A549 (cell line): ENCODE measurements around the gene IGF1R. TPM values are rescaled to one million over a fixed set of nuclear protein-coding genes. Genes with fewer than 3 reads are reported as not detected.

ENCODE experiments used
- ATAC-seq, 2 experiments: fragments of 200-7000 bp in 1 of 2; fragments of >200 bp in 1 of 2; cut with Nextera tagmentation in 1 of 2; cut with Tn5 transposase in 1 of 2; 3 replicates each; pipeline versions ENCODE4 v1.8.0 to v1.9.1; 2018 to 2020; ENCODE audit warnings: mild to moderate bottlenecking in 1 of 2, moderate library complexity in 1 of 2
- CTCF ChIA-PET: fragments of 300-600 bp; sonication (Branson Sonifier 250); formaldehyde crosslinking; extraction: SDS; loops from one replicate; lab custom pipeline; 2021; ENCODE audit warnings: antibody characterized with exemption, inconsistent platforms; lab: Yijun Ruan, JAX
- POLR2A ChIA-PET: fragments of 350-600 bp; formaldehyde crosslinking; extraction: SDS; loops from one replicate; lab custom pipeline; 2021; ENCODE audit warnings: antibody characterized with exemption, inconsistent platforms; lab: Yijun Ruan, JAX
- DNase-seq, 2 experiments: peaks; one replicate each; pipeline versions ENCODE4 v3.0.0 to v3.0.0-alpha.2; 2011 to 2016; ENCODE audit warnings: low read depth in 1 of 2, low spot score in 1 of 2
- FAIRE-seq: peaks from 2 replicates; lab custom pipeline; 2011; peaks lifted over from hg19 to GRCh38; lab: Jason Lieb, UNC
- H3K27ac ChIP-seq, 2 experiments: fragments of >200 bp; sonication (Bioruptor Twin); formaldehyde crosslinking; 3 replicates each; pipeline ENCODE4 v1.5.1; 2016 to 2017
- H3K4me1 ChIP-seq: fragments of >200 bp; sonication (Bioruptor Twin); formaldehyde crosslinking; 3 replicates; pipeline ENCODE4 v1.6.1; 2016
- H3K4me2 ChIP-seq: fragments of >200 bp; sonication (Bioruptor Twin); formaldehyde crosslinking; 3 replicates; pipeline ENCODE4 v1.6.1; 2016
- H3K4me3 ChIP-seq: fragments of >200 bp; sonication (Bioruptor Twin); formaldehyde crosslinking; 3 replicates; pipeline ENCODE4 v1.5.1; 2016
- H3K9me3 ChIP-seq: fragments of >200 bp; sonication (Bioruptor Twin); formaldehyde crosslinking; 3 replicates; pipeline ENCODE4 v1.6.1; 2016
- BHLHE40 ChIP-seq: IDR thresholded peaks from 2 replicates; pipeline ENCODE4 v1.6.1; 2012; ENCODE audit warnings: low read depth, low read length, inconsistent platforms
- CEBPB ChIP-seq, 2 experiments: fragments of >200 bp in 1 of 2; sonication (Bioruptor Twin) in 1 of 2; formaldehyde crosslinking in 1 of 2; IDR thresholded peaks; 2 replicates each; pipeline ENCODE4 v1.6.1; 2012 to 2016
- EHF ChIP-seq: fragments of 250-450 bp; sonication (Bioruptor Pico); IDR thresholded peaks from 2 replicates; pipeline ENCODE4 v1.5.0; 2020; ENCODE audit warnings: mild to moderate bottlenecking
- EHMT2 ChIP-seq: fragments of 200-600 bp; sonication (generic); IDR thresholded peaks from 2 replicates; pipeline ENCODE4 v1.6.1; 2016; ENCODE audit warnings: antibody characterized with exemption, low read depth, mild to moderate bottlenecking, moderate library complexity
- ESRRA ChIP-seq: fragments of 150-350 bp; IDR thresholded peaks from 2 replicates; pipeline ENCODE4 v1.6.1; 2014; ENCODE audit warnings: mild to moderate bottlenecking, low read length, borderline replicate concordance
- FOSL2 ChIP-seq, 2 experiments: fragments of 450-650 bp in 1 of 2; fragments of >200 bp in 1 of 2; sonication (Bioruptor Twin) in 1 of 2; formaldehyde crosslinking; IDR thresholded peaks; 2 replicates each; pipeline versions ENCODE4 v1.5.0 to v1.6.1; 2016 to 2020; ENCODE audit warnings: mild to moderate bottlenecking in 1 of 2, moderate library complexity in 1 of 2
- HEYL ChIP-seq: fragments of 250-450 bp; sonication (Bioruptor Pico); IDR thresholded peaks from 2 replicates; pipeline ENCODE4 v1.8.0; 2021; ENCODE audit warnings: mild to moderate bottlenecking, moderate library complexity
- HOXA7 ChIP-seq: fragments of 250-450 bp; sonication (Bioruptor Pico); IDR thresholded peaks from 2 replicates; pipeline ENCODE4 v1.5.0; 2020; ENCODE audit warnings: mild to moderate bottlenecking, moderate library complexity
- HOXB5 ChIP-seq: fragments of 250-450 bp; sonication (Bioruptor Pico); IDR thresholded peaks from 2 replicates; pipeline ENCODE4 v1.5.0; 2020; ENCODE audit warnings: mild to moderate bottlenecking, moderate library complexity
- KDM5A ChIP-seq: fragments of 200-600 bp; sonication (generic); IDR thresholded peaks from 2 replicates; pipeline ENCODE4 v1.6.1; 2016; ENCODE audit warnings: antibody characterized with exemption, mild to moderate bottlenecking
- MAFK ChIP-seq: fragments of 450-650 bp; IDR thresholded peaks from 2 replicates; pipeline ENCODE4 v1.6.1; 2014; ENCODE audit not compliant: partially characterized antibody
- MAZ ChIP-seq: fragments of 150-350 bp; IDR thresholded peaks from 2 replicates; pipeline ENCODE4 v1.6.1; 2014; ENCODE audit warnings: antibody characterized with exemption, low read depth, low read length, borderline replicate concordance
- MYC ChIP-seq: IDR thresholded peaks from 2 replicates; pipeline ENCODE4 v1.6.1; 2012; ENCODE audit warnings: mild to moderate bottlenecking, inconsistent platforms, low read length, improper control_type of control experiment, borderline replicate concordance
- NFE2L2 ChIP-seq: fragments of 150-350 bp; conservative IDR thresholded peaks from 2 replicates; pipeline ENCODE4 v1.6.1; 2014; ENCODE audit warnings: low read length
- POLR2AphosphoS2 ChIP-seq: conservative IDR thresholded peaks from 2 replicates; pipeline ENCODE4 v1.6.1; 2012; ENCODE audit warnings: low read length, improper control_type of control experiment, inconsistent platforms
- RAD21 ChIP-seq, 2 experiments: fragments of >200 bp in 1 of 2; sonication (Bioruptor Twin) in 1 of 2; formaldehyde crosslinking in 1 of 2; IDR thresholded peaks in 1 of 2; conservative IDR thresholded peaks in 1 of 2; 2 replicates in 1 of 2; 3 replicates in 1 of 2; pipeline ENCODE4 v1.6.1; 2012 to 2018; ENCODE audit warnings: inconsistent platforms in 1 of 2
- RCOR1 ChIP-seq: fragments of 150-350 bp; IDR thresholded peaks from 2 replicates; pipeline ENCODE4 v1.6.1; 2014; ENCODE audit warnings: antibody characterized with exemption, low read length, low read depth
- WGBS: methylation state at CpG from one replicate; pipeline ENCODE4 v1.1.6; 2017; ENCODE audit errors: missing lambda C conversion rate; 5-methylcytosine and 5-hydroxymethylcytosine counted together
- polyA plus RNA-seq, 4 experiments: library from polyadenylated mRNA; depleted of rRNA in 3 of 4; stranded (reverse); fragments of >200 nt; fragmentation: RNase III in 1 of 4; extraction: RNeasy Plus Mini Kit Qiagen cat#74134 plus additional on column Dnase treatment in 1 of 4; gene quantifications; 2 replicates in 3 of 4; 3 replicates in 1 of 4; pipeline ENCODE4 v1.2.3, GENCODE V29; 2011 to 2017
- TF ChIP-seq, protein P1 (sequence below): fragments of 200-600 bp; sonication (generic); IDR thresholded peaks from 2 replicates; pipeline ENCODE4 v1.6.1; 2016; ENCODE audit warnings: antibody characterized with exemption, mild to moderate bottlenecking, moderate library complexity
- TF ChIP-seq, protein P2 (sequence below): fragments of >200 bp; sonication (Bioruptor Twin); formaldehyde crosslinking; IDR thresholded peaks from 3 replicates; pipeline ENCODE4 v1.6.1; 2016
- TF ChIP-seq, protein P3 (sequence below): IDR thresholded peaks from 2 replicates; pipeline ENCODE4 v1.6.1; 2012
- TF ChIP-seq, protein P4 (sequence below): fragments of 450-650 bp; IDR thresholded peaks from 2 replicates; pipeline ENCODE4 v1.6.1; 2014; ENCODE audit warnings: antibody characterized with exemption

The IGF1R gene
- polyA plus RNA-seq, 2 of the 4 experiments (the other 2 are of a cell fraction) = 42.6 to 69.5 TPM

DNA sequence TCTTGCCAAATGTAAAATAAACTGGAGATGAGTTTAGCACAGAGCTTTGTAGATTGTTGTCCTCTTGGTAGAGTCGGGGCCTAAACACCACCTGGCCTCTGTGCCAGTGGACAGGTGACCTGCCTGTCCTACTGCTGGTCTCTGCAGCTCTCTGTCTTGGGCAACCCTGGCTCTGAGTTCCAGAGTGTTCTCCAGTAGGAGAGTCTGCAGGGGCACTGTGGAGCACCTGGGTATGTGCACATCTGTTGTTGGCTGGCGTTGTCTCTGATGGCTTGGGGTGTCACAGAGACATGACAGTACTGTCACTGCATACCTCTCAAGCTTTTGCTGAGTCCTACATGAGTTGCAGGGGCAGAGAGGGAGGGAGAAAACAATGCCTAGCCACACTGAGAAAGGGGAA is 112.6 kb downstream of the IGF1R start:
- no peak for DNase-seq
- TF ChIP-seq, protein P1, sequence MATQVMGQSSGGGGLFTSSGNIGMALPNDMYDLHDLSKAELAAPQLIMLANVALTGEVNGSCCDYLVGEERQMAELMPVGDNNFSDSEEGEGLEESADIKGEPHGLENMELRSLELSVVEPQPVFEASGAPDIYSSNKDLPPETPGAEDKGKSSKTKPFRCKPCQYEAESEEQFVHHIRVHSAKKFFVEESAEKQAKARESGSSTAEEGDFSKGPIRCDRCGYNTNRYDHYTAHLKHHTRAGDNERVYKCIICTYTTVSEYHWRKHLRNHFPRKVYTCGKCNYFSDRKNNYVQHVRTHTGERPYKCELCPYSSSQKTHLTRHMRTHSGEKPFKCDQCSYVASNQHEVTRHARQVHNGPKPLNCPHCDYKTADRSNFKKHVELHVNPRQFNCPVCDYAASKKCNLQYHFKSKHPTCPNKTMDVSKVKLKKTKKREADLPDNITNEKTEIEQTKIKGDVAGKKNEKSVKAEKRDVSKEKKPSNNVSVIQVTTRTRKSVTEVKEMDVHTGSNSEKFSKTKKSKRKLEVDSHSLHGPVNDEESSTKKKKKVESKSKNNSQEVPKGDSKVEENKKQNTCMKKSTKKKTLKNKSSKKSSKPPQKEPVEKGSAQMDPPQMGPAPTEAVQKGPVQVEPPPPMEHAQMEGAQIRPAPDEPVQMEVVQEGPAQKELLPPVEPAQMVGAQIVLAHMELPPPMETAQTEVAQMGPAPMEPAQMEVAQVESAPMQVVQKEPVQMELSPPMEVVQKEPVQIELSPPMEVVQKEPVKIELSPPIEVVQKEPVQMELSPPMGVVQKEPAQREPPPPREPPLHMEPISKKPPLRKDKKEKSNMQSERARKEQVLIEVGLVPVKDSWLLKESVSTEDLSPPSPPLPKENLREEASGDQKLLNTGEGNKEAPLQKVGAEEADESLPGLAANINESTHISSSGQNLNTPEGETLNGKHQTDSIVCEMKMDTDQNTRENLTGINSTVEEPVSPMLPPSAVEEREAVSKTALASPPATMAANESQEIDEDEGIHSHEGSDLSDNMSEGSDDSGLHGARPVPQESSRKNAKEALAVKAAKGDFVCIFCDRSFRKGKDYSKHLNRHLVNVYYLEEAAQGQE = no peak
- TF ChIP-seq ESRRA (no peak), MYC (no peak), FOSL2 (IDR thresholded peaks at IDR 0.05) (no peak), FOSL2 (CRISPR knock-in tag; IDR thresholded peaks at IDR 0.05) (no peak), EHMT2 (no peak), MAFK (no peak), MAZ (no peak), BHLHE40 (no peak), NFE2L2 (no peak), CEBPB (IDR thresholded peaks at IDR 0.05) (no peak), RAD21 (conservative IDR thresholded peaks at IDR 0.05 in 1 of 2, IDR thresholded peaks at IDR 0.05 in 1 of 2) (no peak), RCOR1 (no peak), HEYL (CRISPR knock-in tag) (no peak), HOXA7 (CRISPR knock-in tag) (no peak), POLR2AphosphoS2 (no peak), HOXB5 (no peak)
- TF ChIP-seq, protein P2, sequence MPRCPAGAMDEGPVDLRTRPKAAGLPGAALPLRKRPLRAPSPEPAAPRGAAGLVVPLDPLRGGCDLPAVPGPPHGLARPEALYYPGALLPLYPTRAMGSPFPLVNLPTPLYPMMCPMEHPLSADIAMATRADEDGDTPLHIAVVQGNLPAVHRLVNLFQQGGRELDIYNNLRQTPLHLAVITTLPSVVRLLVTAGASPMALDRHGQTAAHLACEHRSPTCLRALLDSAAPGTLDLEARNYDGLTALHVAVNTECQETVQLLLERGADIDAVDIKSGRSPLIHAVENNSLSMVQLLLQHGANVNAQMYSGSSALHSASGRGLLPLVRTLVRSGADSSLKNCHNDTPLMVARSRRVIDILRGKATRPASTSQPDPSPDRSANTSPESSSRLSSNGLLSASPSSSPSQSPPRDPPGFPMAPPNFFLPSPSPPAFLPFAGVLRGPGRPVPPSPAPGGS = no peak
- TF ChIP-seq, protein P3, sequence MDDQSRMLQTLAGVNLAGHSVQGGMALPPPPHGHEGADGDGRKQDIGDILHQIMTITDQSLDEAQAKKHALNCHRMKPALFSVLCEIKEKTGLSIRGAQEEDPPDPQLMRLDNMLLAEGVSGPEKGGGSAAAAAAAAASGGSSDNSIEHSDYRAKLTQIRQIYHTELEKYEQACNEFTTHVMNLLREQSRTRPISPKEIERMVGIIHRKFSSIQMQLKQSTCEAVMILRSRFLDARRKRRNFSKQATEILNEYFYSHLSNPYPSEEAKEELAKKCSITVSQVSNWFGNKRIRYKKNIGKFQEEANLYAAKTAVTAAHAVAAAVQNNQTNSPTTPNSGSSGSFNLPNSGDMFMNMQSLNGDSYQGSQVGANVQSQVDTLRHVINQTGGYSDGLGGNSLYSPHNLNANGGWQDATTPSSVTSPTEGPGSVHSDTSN = no peak
- TF ChIP-seq, protein P4, sequence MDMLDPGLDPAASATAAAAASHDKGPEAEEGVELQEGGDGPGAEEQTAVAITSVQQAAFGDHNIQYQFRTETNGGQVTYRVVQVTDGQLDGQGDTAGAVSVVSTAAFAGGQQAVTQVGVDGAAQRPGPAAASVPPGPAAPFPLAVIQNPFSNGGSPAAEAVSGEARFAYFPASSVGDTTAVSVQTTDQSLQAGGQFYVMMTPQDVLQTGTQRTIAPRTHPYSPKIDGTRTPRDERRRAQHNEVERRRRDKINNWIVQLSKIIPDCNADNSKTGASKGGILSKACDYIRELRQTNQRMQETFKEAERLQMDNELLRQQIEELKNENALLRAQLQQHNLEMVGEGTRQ = no peak
- TF ChIP-seq, all 56 proteins: peak for 0
- peak; percentile 32 to 37; a peak in 4 of 6 replicates for ATAC-seq
- 73% methylated on average over 2 of the region's 2 CpGs for WGBS
- Histone ChIP-seq H3K27ac (peak overlapping the region in 1 of 2 experiments; percentile 15; a peak in 1 of 6 replicates), H3K4me1 (peaks cover 60% of the 10 kb centered on the region), H3K4me3 (no peak overlapping the region), H3K9me3 (no peaks in the 10 kb centered on the region), H3K4me2 (no peak overlapping the region)
- FAIRE-seq = no peak
- ChIA-PET CTCF (interaction anchor here (0.7 to 3.8 kb wide), 5 partner anchors 12 to 193 kb away, joined by 3 to 28 read pairs (median 6); no protein-coding TSS in a partner anchor), POLR2A (no interaction called here)

DNA sequence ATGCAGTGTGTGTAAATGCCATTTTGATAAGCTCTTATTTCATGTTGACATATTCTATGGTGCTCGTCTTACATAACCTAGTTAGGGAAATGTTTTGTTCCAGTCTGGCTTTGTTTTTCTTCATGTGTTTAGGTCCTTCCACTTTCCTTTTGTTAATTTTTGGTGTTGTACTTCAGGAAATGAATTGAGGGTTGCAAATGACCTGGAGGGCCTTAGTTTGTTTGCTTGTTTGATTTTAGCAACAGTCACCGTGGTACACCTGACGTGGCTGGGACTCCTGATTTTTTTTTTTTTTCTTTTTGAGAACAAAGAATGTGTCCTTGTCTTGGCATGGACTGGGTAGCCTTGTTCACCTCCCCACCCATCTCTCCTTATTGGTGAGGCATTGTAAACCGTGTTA is 114.8 kb downstream of the IGF1R start:
- ATAC-seq (no peak), FAIRE-seq (no peak), DNase-seq (no peak)
- Histone ChIP-seq H3K9me3 (no peaks in the 10 kb centered on the region), H3K4me3 (no peak overlapping the region), H3K4me1 (peaks cover 66% of the 10 kb centered on the region), H3K4me2 (0 out of 3 replicates have a peak overlapping the region, but pooled peaks have one; percentile 0), H3K27ac (peak overlapping the region in 1 of 2 experiments; percentile 30; a peak in 2 of 6 replicates)
- WGBS = 56% methylated on average over 4 of the region's 4 CpGs
- CTCF ChIA-PET = interaction anchor here (0.6 to 8.4 kb wide), 9 partner anchors 9 to 316 kb away, joined by 3 to 80 read pairs (median 4); no protein-coding TSS in a partner anchor
- TF ChIP-seq EHF = no peak
- TF ChIP-seq KDM5A = no peak
- POLR2A ChIA-PET = interaction anchor here (0.7 kb wide), 1 partner anchor 31 kb away, joined by 5 read pairs; no protein-coding TSS in a partner anchor
